Erythroblast (primary cell): ENCODE measurements around the gene MRPL44.

Experiments
- GATA1 ChIP-seq: IDR thresholded peaks from 2 replicates; pipeline ENCODE4 v1.6.1; 2011; ENCODE audit warnings: low read depth, mild to moderate bottlenecking, control low read depth, low read length, moderate library complexity
- POLR2A ChIP-seq: IDR thresholded peaks from 2 replicates; pipeline ENCODE4 v1.6.1; 2011; ENCODE audit warnings: mild to moderate bottlenecking, low read length

- TF ChIP-seq POLR2A (no peak), GATA1 (no peak)
These were observed 16.3 kb downstream of the MRPL44 start for GRCh38 chr2:223973606-223974005.
